Stimulated activated naive CD8-positive, alpha-beta T cell treated with anti-CD3 and anti-CD28 coated beads, Interleukin-15, amount 100 ng/mL, for 72 hours (primary cell): ENCODE results near the gene CELF6.
A peak's percentile ranks its signal among the peaks of the same experiment; 100 is the strongest.

Source experiments
- ATAC-seq: fragments of 150-1000 bp; cut with Tn5 transposase; 2 replicates; pipeline ENCODE4 v1.10.0; 2021; ENCODE audit warnings: mild to moderate bottlenecking, moderate library complexity
- DNase-seq, 2 donors: peaks; one replicate each; pipeline ENCODE4 v3.0.0; 2021 to 2022
- H3K27ac Mint-ChIP-seq, 2 donors: one replicate each; pipeline ENCODE4 v1.8.0; 2022; ENCODE audit warnings: mild to moderate bottlenecking in 2 of 2, mixed read lengths in 2 of 2, moderate library complexity in 2 of 2
- H3K27me3 Mint-ChIP-seq: one replicate; pipeline ENCODE4 v1.8.0; 2022; ENCODE audit warnings: mixed read lengths
- H3K4me1 Mint-ChIP-seq: one replicate; pipeline ENCODE4 v1.8.0; 2022; ENCODE audit warnings: mild to moderate bottlenecking, mixed read lengths
- H3K4me3 Mint-ChIP-seq, 2 donors: one replicate each; pipeline ENCODE4 v1.8.0; 2022; ENCODE audit warnings: mild to moderate bottlenecking in 2 of 2, mixed read lengths in 2 of 2, moderate library complexity in 1 of 2
- H3K9me3 Mint-ChIP-seq, 2 donors: one replicate each; pipeline ENCODE4 v1.8.0; 2022; ENCODE audit warnings: mixed read lengths in 2 of 2

Gene CELF6

DNA sequence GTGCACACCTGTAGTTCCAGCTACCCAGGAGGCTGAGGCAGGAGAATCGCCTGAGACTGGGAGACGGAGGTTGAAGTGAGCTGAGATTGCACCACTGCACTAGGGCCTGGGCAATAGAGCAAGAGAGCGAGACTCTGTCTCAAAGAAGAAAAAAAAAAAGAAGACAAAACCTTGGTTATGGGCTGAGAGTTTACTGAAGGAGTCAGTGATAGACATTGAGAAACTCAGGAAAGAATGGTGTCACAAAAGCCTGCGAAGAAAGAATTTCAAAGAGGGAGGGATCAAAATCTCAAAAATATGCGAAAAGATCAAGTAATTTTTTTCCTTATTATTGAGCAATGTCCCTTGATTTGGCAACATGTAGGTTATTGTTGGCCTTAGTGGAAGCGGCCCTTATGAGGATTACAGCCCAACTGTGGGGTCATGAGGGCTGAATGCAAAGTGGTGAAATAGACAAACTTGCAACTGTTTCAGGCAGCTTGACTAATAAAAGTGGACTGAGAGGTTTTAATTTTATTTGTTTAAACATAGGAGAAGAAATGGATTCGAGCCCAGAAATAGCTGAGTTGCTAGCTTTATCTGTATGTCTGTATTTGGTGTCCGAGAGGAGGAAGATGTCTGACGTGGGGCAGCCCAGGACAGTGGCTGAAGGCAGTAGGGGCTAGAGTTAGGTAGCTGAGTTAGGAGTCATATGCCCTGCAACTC is 18.8 kb upstream of the CELF6 start:
- no peak for ATAC-seq
- Mint-ChIP-seq H3K27ac (no peak overlapping the region), H3K4me3 (no peak overlapping the region), H3K4me1 (no peaks in the 10 kb centered on the region), H3K27me3 (no peaks in the 10 kb centered on the region), H3K9me3 (no peaks in the 10 kb centered on the region)
- no peak for DNase-seq

DNA sequence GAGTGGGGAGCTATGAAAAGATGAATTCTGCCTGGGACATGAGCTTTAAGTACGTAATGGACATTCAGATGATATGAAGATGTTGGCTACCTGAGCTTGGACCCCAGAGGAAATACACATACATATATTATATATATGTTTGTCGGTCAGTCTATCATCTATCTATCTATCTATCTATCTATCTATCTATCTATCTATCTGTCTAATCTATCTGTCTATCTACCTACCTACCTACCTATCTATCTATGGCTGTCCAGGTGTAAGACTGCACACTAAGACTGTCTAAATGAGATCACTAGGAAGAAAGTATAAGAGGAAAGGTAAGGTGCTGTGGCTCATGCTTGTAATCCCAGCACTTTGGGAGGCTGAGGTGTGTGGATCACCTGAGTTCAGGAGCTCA is 18.2 kb upstream of the CELF6 start:
- no peaks in the 10 kb centered on the region for H3K27me3 Mint-ChIP-seq
- H3K9me3 Mint-ChIP-seq = no peaks in the 10 kb centered on the region
- no peak for ATAC-seq
- no peaks in the 10 kb centered on the region for H3K4me1 Mint-ChIP-seq
- no peak for DNase-seq
- no peak overlapping the region for H3K4me3 Mint-ChIP-seq
- no peak overlapping the region for H3K27ac Mint-ChIP-seq

DNA sequence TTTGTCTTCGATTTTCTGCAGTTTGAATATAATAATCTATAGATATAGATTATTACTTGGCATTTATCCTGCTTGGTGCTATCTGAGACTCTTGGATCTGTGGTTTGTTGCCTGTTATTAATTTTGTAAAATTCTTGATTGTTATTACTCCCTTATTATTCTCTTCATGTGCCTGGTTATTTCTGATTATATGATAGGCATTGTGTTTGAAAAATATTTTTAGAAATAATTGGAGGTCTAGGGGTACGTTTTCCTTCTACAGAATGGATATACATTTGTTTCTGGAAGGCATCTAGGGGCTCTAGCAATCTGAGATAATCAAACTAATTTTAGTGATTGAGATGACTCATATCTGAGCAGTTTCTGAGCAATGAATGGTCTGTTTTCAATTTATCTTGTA is 14.9 kb upstream of the CELF6 start:
- Mint-ChIP-seq H3K9me3 (no peaks in the 10 kb centered on the region), H3K4me3 (no peak overlapping the region), H3K27ac (no peak overlapping the region), H3K4me1 (no peaks in the 10 kb centered on the region), H3K27me3 (no peaks in the 10 kb centered on the region)
- no peak for DNase-seq
- ATAC-seq = no peak

DNA sequence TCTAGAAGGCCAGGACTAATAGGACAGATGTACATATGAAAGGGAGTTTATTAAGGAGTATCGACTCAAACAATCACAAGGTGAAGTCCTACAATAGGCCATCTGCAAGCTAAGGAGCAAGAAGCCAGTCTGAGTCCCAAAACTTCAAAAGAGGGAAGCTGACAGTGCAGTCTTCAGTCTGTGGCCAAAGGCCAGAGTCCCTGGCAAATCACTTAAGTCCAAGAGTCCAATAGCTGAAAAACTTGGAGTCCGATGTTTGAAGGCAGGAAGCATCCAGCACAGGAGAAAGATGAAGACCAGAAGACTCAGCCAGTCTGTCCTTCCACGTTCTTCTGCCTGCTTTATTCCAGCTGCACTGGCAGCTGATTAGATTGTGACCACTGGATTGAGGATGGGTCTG is 11.1 kb upstream of the CELF6 start:
- no peak for ATAC-seq
- H3K4me1 Mint-ChIP-seq = no peaks in the 10 kb centered on the region
- no peak for DNase-seq
- H3K4me3 Mint-ChIP-seq = no peak overlapping the region
- no peaks in the 10 kb centered on the region for H3K9me3 Mint-ChIP-seq
- no peaks in the 10 kb centered on the region for H3K27me3 Mint-ChIP-seq
- peak overlapping the region; percentile 13 to 33 for H3K27ac Mint-ChIP-seq

DNA sequence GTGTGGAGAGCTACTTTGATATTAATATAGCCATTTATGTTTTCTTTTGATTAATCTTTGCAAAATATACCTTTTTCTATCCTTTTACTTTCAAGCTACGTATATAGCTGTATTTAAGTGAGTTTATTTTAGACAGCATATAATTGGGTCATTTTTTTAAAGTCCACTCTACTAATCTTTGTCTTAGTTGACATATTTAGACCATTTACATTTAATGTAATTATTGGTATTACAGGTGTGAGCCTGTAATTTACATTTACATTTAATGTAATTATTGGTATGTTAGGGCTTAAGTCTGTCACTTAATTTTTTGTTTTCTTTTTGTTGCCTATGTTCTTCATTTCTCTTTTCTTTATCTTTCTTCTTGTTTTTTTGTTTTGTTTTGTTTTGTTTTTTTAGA is 3.8 kb upstream of the CELF6 start:
- peaks cover 14 to 19% of the 10 kb centered on the region in 2 donors for H3K9me3 Mint-ChIP-seq
- ATAC-seq (no peak), DNase-seq (no peak)
- no peak overlapping the region for H3K27ac Mint-ChIP-seq
- H3K4me3 Mint-ChIP-seq = no peak overlapping the region
- H3K27me3 Mint-ChIP-seq = peaks cover 8% of the 10 kb centered on the region
- H3K4me1 Mint-ChIP-seq = peaks cover 15% of the 10 kb centered on the region

DNA sequence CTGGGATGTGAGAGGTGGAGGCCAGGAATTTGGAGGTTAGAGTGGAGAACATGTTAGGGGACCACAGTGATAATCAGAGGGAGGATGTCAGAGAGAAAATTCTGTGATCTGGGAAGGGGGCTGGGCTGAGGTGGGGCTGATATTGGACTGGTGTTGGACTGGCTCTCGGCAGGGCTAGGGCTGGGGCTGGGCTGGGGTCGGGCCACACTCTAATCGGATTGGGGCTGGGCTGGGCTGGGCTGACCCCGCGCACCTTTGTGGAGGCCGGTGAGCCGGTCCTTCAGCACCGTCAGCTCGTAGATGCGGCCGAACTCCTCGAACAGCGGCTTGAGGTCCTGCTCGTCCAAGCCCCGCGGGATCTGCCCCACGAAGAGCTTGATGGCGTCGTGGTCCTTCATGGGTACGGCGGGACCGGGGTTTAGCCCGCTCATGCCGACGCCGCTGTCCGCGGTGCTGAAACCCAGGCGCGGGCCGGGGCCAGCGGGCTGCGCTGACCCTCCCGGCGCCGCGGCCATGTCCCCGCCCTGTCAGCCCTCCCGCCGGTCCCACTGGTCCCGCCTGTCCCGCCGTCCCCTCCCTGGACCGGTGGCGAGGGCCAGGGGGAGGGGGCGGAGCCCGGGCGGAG is 485 bp downstream of the CELF6 start:
- Mint-ChIP-seq H3K4me1 (peaks cover 18% of the 10 kb centered on the region), H3K9me3 (peaks cover 11 to 20% of the 10 kb centered on the region in 2 donors), H3K27me3 (peaks cover 13% of the 10 kb centered on the region), H3K27ac (peak overlapping the region in 1 of 2 donors; percentile 68), H3K4me3 (peak overlapping the region; percentile 59 to 61)
- ATAC-seq (peak; percentile 71), DNase-seq (peak; percentile 26 to 46)

DNA sequence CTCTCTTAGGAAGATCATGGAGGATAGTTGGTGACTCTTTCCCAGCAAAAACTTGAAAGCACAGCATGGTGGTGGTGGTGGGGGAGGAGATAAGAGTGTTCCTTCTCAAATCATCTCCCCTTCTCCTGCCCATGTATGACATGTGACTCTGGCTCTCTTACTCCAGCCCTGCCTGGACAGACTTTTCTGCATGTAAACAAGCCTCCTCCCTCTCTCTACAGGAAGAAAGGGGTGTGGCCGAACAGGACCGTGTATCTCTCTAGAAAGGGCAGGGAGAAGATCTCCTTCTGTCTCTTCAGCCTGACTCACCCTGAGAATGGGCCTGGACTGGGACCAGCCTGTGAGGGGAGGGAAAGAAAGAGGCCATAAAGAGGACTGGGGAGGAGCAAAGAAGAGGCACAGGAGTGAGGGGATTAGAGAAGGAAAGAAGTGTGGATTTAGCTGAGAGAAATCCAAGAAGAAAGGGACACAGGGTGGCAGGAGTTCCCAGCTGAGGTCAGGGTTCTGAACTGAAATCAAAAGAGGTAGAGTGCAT is 1.5 kb downstream of the CELF6 start:
- Mint-ChIP-seq H3K9me3 (peaks cover 2 to 10% of the 10 kb centered on the region in 2 donors), H3K4me3 (peak overlapping the region; percentile 59 to 61), H3K27me3 (peaks cover 13% of the 10 kb centered on the region), H3K27ac (no peak overlapping the region), H3K4me1 (peaks cover 18% of the 10 kb centered on the region)
- ATAC-seq = no peak
- DNase-seq = no peak

DNA sequence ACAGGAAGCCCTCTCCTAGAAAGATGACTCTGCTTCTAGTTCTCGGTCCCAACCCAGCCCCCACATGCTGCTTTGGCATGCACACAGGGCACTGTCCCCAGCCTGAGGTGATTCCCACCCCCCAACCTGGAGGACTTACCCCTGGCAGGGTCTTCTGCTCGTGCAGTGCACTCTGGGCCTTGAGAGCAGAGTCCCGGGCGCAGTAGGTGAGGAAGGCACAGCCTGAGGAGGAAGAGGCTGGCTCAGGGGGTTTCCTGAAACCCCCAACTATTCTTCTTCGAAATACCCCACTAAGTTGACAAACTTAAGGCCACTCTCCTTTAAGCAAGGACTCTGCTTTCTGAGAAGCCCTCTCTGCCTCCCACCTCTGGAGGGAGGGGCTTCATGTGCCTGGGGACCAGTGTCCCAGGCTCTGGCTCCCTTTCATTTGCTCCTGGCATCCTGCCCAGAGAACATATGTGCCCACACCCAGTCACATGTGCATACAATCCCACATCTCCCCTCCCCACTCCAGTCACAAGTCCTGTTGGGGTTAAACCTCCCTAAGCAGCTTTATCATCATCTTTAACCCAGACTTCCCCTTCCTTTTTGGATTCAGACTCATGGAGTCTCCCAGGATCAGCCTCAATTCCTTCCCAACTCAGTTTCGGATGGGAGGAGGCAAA is 4.1 kb downstream of the CELF6 start:
- DNase-seq (no peak), ATAC-seq (no peak)
- Mint-ChIP-seq H3K27me3 (peaks cover 13% of the 10 kb centered on the region), H3K9me3 (peaks cover 0 to 8% of the 10 kb centered on the region in 2 donors), H3K4me3 (no peak overlapping the region), H3K27ac (no peak overlapping the region), H3K4me1 (peaks cover 17% of the 10 kb centered on the region)

DNA sequence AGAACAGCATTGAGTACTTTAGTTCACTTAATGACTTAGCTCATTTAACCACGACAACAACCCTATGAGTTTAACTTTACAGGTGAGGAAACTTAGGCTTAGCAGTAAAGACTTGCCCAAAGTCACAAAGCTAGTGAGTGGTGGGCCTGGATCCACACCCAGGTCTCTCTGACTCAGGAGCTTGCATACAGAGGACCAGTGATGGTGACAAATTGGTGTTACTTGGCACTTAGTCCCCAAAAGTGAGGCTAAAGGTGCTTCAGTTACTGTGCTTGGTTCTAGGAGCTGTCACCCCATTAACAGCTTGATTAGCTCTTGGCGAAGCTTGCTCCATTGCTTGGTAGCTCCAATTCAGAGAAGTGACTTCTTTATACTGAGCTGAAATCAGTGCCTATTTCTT is 6.1 kb downstream of the CELF6 start:
- Mint-ChIP-seq H3K4me1 (peaks cover 5% of the 10 kb centered on the region), H3K27ac (no peak overlapping the region), H3K4me3 (no peak overlapping the region), H3K27me3 (peaks cover 7% of the 10 kb centered on the region), H3K9me3 (peaks cover 0 to 5% of the 10 kb centered on the region in 2 donors)
- DNase-seq = no peak
- no peak for ATAC-seq

DNA sequence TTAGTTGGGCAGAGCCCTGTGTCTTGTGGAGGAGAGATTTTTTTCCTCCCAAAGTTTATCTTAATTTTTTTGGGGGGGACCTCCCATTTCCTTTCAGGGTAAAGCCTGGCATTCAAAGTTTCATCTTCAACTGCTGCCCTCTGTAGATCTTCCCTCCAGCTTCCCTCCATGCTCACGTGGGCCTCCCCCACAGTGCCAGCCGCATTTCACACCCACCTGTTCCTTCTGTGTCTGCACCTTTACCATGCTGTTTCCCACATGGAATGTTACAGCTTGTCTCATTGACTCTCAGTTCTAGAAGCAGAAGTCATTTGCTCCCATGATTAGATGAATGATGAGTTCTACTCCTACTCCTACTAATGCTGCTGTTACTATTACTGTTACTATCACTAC is 6.5 kb downstream of the CELF6 start:
- no peak for ATAC-seq
- no peak overlapping the region for H3K4me3 Mint-ChIP-seq

DNA sequence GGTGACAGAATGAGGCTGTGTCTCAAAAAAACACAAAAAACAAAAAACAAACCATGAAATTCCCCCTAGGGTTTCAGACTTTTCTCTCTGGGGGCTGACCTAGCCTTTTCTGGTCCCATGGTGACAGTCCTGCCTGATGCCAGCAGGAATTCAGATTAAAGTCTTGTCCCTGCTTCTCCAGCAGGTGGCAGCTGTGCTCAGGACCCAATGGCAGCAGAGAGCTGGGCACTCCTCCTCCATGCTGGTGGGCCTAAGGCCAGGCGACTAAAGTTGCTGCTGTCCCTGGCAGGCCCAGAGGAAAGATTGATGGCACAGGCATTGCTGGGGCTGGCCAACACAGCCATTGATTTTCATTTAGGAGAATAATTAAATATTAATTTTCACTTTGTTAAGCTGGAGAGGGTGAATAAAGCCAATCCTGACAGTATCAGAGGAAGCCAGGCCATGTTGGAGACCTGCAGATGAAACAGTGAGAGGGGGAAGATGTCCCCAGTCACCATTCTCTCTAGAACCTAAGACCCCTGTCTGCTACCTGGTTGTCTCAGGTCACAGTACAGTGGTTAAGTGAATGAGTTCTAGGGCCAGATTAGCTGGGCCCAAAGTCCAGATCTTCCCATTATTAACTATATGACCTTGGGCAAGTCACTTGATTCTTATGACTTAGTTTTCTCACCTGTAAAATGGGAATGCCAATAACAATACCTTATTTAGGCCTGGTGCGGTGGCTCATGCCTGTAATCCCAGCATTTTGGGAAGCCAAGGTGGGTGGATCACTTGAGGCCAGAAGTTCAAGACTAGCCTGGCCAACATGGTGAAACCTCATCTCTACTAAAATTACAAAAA is 7.1 kb downstream of the CELF6 start:
- Mint-ChIP-seq H3K27me3 (no peaks in the 10 kb centered on the region), H3K27ac (no peak overlapping the region), H3K9me3 (no peaks in the 10 kb centered on the region), H3K4me3 (no peak overlapping the region), H3K4me1 (no peaks in the 10 kb centered on the region)
- ATAC-seq = peak; percentile 95
- peak; percentile 49 to 66 for DNase-seq

More for the DNA sequence above, 6.5 kb downstream of the CELF6 start:
- Mint-ChIP-seq H3K27ac (no peak overlapping the region), H3K27me3 (peaks cover 3% of the 10 kb centered on the region), H3K4me1 (peaks cover under 1% of the 10 kb centered on the region), H3K9me3 (peaks cover 0 to under 1% of the 10 kb centered on the region in 2 donors)
- no peak for DNase-seq

DNA sequence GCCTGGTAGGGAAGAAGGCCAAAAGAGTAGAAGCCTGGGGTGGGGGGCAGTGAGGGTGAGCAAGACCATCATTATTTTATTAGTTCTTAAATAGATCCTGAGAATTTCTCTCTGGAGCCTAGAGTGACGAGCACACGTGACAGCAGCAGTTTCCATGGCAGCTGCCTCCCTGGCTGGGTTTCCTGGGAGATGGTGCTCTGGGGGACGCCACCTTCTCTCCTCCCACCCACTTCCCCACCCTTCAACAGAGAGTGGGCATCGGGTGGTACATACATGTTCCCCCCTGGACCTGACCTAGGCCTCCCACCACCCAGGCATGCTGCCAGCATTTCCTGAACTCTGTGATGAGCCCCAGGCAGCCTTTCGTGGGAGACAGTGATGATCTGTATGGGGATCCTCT is 12.9 kb downstream of the CELF6 start:
- ATAC-seq (no peak), DNase-seq (no peak)
- Mint-ChIP-seq H3K4me3 (no peak overlapping the region), H3K27me3 (no peaks in the 10 kb centered on the region), H3K4me1 (peaks cover 16% of the 10 kb centered on the region), H3K9me3 (no peaks in the 10 kb centered on the region), H3K27ac (no peak overlapping the region)

DNA sequence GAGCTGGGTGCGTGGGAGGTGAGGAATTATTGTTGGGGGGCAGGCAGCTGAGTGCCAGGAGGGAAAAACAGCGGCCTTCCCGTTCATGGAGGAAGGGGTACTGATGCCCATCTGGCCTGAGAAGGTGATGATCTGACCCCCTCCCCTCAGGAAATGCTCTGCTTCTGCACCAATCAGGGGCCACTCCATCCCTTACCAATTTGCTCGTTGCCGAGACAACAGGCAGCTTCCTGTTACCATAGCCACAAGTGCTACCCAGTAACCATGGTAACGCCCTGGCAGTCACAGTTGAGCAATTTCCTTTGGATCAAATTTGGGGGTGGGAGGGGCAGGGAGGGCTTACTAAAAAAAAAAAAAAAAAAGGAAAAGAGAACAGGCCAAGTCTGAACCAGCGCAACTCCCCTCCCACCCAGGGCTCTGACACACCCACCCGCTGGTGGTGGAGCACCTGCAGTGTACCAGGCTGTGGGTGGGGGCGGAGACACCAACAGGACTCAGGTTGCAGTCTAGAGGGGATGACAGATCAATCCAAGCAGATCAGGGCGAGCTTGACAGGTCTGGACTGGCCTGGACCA is 13.7 kb downstream of the CELF6 start:
- no peaks in the 10 kb centered on the region for H3K27me3 Mint-ChIP-seq
- no peaks in the 10 kb centered on the region for H3K9me3 Mint-ChIP-seq
- no peak overlapping the region for H3K27ac Mint-ChIP-seq
- DNase-seq (peak in 1 of 2 donors; percentile 45), ATAC-seq (peak; percentile 81)
- no peak overlapping the region for H3K4me3 Mint-ChIP-seq
- H3K4me1 Mint-ChIP-seq = peaks cover 16% of the 10 kb centered on the region

DNA sequence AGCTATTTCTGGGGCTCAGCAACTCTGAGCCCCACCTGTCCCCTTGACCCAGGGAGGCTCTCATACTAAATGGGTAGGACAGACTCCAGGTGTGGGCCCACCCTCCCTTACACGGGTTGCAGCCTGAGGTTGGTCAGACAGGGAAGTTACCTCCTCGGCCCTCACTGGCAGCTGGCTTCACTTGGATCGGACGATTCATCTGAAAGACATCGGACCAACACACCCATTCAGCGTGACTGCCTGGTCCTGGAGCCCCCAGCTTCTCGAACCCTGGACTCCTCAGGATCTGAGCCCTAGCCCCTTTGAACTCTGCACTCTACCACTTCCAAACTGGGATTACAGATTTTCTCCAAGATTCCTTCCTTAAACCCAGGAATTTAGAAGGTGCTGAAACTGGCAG is 15.4 kb downstream of the CELF6 start:
- H3K9me3 Mint-ChIP-seq = no peaks in the 10 kb centered on the region
- no peak overlapping the region for H3K4me3 Mint-ChIP-seq
- no peak for DNase-seq
- H3K27me3 Mint-ChIP-seq = no peaks in the 10 kb centered on the region
- peaks cover 16% of the 10 kb centered on the region for H3K4me1 Mint-ChIP-seq
- H3K27ac Mint-ChIP-seq = no peak overlapping the region
- ATAC-seq = no peak

DNA sequence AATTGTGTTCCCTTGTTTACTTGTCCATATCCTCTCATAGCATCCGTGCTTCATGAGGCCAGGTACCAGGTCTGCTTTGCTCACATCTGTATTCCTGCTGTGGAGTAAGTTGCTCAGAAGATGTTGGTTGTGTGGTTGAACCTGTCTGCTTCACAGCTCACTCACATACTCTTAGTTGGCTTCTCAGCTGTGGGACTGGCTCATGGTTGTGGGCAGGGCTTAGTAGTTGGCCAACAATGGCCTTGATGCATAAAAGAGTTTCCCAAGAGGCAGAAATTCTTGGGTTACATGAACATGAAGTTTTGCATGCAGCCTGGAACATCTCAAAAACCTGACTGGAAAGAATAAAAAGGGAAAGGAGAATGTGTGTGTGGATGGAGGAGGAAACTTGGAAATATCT is 17.0 kb downstream of the CELF6 start:
- DNase-seq (no peak), ATAC-seq (no peak)
- peaks cover 16% of the 10 kb centered on the region for H3K4me1 Mint-ChIP-seq
- no peaks in the 10 kb centered on the region for H3K27me3 Mint-ChIP-seq
- peak overlapping the region; percentile 64 to 83 for H3K27ac Mint-ChIP-seq
- H3K9me3 Mint-ChIP-seq = no peaks in the 10 kb centered on the region
- no peak overlapping the region for H3K4me3 Mint-ChIP-seq
